ENCODE measurements around the gene MYO3B. TPM values are rescaled to one million over a fixed set of nuclear protein-coding genes. Genes with fewer than 3 reads are reported as not detected.
"Not testable (repeated sequence)": the region's sequence is repeated elsewhere in the genome, so short reads cannot be mapped to it uniquely, and the experiment has no call there.

MYO3B gene
- total RNA-seq, 1 experiment from 2014 or later: 0.50 TPM

DNA sequence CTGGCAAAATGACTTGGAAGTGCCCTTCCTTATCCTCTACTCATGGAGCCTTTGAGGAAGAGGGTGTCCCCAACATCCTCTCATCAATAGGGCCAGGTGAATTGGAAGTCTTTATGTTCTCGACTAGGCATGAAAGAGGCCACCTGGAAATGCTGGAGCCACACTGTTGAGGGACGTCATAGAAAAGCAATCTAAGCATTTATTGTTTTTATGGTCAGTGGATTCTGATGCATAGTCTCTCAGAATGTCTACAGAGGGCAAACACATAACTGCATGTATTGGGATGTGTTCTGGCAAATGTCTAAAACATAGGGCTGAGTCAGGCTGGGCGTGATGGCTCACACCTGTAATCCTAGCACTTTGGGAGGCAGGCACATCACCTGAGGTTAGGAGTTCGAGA is 290.6 kb downstream of the MYO3B start:
- ATAC-seq: no peak
- DNase-seq (ENCODE audit: low spot score): no peak
- ChIA-PET POLR2A (no interaction called here), CTCF (no interaction called here)
- H3K4me3 Mint-ChIP-seq: no peak overlapping the region
- TF ChIP-seq, protein P1, sequence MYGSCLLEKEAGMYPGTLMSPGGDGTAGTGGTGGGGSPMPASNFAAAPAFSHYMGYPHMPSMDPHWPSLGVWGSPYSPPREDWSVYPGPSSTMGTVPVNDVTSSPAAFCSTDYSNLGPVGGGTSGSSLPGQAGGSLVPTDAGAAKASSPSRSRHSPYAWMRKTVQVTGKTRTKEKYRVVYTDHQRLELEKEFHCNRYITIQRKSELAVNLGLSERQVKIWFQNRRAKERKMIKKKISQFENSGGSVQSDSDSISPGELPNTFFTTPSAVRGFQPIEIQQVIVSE (CRISPR knock-in tag; IDR thresholded peaks at IDR 0.05; ENCODE audit: borderline replicate concordance): no peak
- TF ChIP-seq, protein P2, sequence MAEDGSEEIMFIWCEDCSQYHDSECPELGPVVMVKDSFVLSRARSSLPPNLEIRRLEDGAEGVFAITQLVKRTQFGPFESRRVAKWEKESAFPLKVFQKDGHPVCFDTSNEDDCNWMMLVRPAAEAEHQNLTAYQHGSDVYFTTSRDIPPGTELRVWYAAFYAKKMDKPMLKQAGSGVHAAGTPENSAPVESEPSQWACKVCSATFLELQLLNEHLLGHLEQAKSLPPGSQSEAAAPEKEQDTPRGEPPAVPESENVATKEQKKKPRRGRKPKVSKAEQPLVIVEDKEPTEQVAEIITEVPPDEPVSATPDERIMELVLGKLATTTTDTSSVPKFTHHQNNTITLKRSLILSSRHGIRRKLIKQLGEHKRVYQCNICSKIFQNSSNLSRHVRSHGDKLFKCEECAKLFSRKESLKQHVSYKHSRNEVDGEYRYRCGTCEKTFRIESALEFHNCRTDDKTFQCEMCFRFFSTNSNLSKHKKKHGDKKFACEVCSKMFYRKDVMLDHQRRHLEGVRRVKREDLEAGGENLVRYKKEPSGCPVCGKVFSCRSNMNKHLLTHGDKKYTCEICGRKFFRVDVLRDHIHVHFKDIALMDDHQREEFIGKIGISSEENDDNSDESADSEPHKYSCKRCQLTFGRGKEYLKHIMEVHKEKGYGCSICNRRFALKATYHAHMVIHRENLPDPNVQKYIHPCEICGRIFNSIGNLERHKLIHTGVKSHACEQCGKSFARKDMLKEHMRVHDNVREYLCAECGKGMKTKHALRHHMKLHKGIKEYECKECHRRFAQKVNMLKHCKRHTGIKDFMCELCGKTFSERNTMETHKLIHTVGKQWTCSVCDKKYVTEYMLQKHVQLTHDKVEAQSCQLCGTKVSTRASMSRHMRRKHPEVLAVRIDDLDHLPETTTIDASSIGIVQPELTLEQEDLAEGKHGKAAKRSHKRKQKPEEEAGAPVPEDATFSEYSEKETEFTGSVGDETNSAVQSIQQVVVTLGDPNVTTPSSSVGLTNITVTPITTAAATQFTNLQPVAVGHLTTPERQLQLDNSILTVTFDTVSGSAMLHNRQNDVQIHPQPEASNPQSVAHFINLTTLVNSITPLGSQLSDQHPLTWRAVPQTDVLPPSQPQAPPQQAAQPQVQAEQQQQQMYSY (CRISPR knock-in tag; IDR thresholded peaks at IDR 0.05): no peak
- TF ChIP-seq, protein P3, sequence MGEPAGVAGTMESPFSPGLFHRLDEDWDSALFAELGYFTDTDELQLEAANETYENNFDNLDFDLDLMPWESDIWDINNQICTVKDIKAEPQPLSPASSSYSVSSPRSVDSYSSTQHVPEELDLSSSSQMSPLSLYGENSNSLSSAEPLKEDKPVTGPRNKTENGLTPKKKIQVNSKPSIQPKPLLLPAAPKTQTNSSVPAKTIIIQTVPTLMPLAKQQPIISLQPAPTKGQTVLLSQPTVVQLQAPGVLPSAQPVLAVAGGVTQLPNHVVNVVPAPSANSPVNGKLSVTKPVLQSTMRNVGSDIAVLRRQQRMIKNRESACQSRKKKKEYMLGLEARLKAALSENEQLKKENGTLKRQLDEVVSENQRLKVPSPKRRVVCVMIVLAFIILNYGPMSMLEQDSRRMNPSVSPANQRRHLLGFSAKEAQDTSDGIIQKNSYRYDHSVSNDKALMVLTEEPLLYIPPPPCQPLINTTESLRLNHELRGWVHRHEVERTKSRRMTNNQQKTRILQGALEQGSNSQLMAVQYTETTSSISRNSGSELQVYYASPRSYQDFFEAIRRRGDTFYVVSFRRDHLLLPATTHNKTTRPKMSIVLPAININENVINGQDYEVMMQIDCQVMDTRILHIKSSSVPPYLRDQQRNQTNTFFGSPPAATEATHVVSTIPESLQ (CRISPR knock-in tag; IDR thresholded peaks at IDR 0.05): no peak
- TF ChIP-seq KAT7 (CRISPR knock-in tag; IDR thresholded peaks at IDR 0.05; ENCODE audit: borderline replicate concordance) (no peak), FOXJ3 (CRISPR knock-in tag; IDR thresholded peaks at IDR 0.05; ENCODE audit: borderline replicate concordance) (no peak), CREM (CRISPR knock-in tag; IDR thresholded peaks at IDR 0.05) (no peak), ELF4 (CRISPR knock-in tag; IDR thresholded peaks at IDR 0.05; ENCODE audit: low read depth) (no peak), ZNF263 (CRISPR knock-in tag; IDR thresholded peaks at IDR 0.05; ENCODE audit: low read depth) (no peak), ZNF423 (CRISPR knock-in tag; IDR thresholded peaks at IDR 0.05) (no peak), IRF2 (CRISPR knock-in tag; IDR thresholded peaks at IDR 0.05; ENCODE audit: borderline replicate concordance, low read depth) (no peak), FOXP1 (CRISPR knock-in tag; IDR thresholded peaks at IDR 0.05; ENCODE audit: borderline replicate concordance) (no peak)
- TF ChIP-seq, protein P4, sequence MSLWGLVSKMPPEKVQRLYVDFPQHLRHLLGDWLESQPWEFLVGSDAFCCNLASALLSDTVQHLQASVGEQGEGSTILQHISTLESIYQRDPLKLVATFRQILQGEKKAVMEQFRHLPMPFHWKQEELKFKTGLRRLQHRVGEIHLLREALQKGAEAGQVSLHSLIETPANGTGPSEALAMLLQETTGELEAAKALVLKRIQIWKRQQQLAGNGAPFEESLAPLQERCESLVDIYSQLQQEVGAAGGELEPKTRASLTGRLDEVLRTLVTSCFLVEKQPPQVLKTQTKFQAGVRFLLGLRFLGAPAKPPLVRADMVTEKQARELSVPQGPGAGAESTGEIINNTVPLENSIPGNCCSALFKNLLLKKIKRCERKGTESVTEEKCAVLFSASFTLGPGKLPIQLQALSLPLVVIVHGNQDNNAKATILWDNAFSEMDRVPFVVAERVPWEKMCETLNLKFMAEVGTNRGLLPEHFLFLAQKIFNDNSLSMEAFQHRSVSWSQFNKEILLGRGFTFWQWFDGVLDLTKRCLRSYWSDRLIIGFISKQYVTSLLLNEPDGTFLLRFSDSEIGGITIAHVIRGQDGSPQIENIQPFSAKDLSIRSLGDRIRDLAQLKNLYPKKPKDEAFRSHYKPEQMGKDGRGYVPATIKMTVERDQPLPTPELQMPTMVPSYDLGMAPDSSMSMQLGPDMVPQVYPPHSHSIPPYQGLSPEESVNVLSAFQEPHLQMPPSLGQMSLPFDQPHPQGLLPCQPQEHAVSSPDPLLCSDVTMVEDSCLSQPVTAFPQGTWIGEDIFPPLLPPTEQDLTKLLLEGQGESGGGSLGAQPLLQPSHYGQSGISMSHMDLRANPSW (CRISPR knock-in tag; conservative IDR thresholded peaks at IDR 0.05; ENCODE audit: low read depth): no peak
- TF ChIP-seq, protein P5, sequence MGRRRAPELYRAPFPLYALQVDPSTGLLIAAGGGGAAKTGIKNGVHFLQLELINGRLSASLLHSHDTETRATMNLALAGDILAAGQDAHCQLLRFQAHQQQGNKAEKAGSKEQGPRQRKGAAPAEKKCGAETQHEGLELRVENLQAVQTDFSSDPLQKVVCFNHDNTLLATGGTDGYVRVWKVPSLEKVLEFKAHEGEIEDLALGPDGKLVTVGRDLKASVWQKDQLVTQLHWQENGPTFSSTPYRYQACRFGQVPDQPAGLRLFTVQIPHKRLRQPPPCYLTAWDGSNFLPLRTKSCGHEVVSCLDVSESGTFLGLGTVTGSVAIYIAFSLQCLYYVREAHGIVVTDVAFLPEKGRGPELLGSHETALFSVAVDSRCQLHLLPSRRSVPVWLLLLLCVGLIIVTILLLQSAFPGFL (CRISPR knock-in tag; IDR thresholded peaks at IDR 0.05; ENCODE audit: borderline replicate concordance): no peak
- TF ChIP-seq, protein P6, sequence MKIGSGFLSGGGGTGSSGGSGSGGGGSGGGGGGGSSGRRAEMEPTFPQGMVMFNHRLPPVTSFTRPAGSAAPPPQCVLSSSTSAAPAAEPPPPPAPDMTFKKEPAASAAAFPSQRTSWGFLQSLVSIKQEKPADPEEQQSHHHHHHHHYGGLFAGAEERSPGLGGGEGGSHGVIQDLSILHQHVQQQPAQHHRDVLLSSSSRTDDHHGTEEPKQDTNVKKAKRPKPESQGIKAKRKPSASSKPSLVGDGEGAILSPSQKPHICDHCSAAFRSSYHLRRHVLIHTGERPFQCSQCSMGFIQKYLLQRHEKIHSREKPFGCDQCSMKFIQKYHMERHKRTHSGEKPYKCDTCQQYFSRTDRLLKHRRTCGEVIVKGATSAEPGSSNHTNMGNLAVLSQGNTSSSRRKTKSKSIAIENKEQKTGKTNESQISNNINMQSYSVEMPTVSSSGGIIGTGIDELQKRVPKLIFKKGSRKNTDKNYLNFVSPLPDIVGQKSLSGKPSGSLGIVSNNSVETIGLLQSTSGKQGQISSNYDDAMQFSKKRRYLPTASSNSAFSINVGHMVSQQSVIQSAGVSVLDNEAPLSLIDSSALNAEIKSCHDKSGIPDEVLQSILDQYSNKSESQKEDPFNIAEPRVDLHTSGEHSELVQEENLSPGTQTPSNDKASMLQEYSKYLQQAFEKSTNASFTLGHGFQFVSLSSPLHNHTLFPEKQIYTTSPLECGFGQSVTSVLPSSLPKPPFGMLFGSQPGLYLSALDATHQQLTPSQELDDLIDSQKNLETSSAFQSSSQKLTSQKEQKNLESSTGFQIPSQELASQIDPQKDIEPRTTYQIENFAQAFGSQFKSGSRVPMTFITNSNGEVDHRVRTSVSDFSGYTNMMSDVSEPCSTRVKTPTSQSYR (CRISPR knock-in tag; IDR thresholded peaks at IDR 0.05): no peak
- TF ChIP-seq, protein P7, sequence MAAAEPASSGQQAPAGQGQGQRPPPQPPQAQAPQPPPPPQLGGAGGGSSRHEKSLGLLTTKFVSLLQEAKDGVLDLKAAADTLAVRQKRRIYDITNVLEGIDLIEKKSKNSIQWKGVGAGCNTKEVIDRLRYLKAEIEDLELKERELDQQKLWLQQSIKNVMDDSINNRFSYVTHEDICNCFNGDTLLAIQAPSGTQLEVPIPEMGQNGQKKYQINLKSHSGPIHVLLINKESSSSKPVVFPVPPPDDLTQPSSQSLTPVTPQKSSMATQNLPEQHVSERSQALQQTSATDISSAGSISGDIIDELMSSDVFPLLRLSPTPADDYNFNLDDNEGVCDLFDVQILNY (CRISPR knock-in tag; IDR thresholded peaks at IDR 0.05): no peak
- H3K27me3 Mint-ChIP-seq (ENCODE audit: low read depth): no peaks in the 10 kb centered on the region; the same call in 1 of the 2 replicates
- H3K4me1 Mint-ChIP-seq: peaks cover 18% of the 10 kb centered on the region
- no peak overlapping the region for H3K27ac Mint-ChIP-seq
- H3K9me3 Mint-ChIP-seq: peaks cover 8% of the 10 kb centered on the region
- no peaks in the 10 kb centered on the region; the same call in 1 of the 2 replicates for H3K36me3 Mint-ChIP-seq

DNA sequence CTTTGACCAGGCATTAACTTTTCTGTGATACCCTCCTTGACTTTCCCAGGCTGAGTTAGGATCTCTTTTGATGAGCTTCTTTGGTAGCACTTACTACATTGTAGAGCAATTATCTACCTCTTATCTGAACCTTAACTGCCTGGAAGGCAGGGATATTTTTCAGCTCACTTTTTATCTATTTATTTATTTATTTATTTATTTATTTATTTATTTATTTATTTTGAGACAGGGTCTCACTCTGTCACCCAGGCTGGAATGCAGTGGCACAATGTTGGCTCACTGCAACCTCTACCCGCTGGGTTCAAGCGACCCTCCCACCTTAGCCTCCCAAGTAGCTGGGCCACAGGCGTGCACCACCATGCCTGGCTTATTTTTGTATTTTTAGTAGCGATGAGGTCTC is 294.6 kb downstream of the MYO3B start:
- CTCF ChIA-PET: interaction anchor here (1.7 kb wide), 1 partner anchor 344 kb away, joined by 4 read pairs; the partner anchor contains the start of gene GAD1
- not testable (repeated sequence) for DNase-seq (ENCODE audit: low spot score)

More for the DNA sequence above, 294.6 kb downstream of the MYO3B start:
- Mint-ChIP-seq H3K4me1 (peaks cover 20% of the 10 kb centered on the region), H3K9me3 (peaks cover 12% of the 10 kb centered on the region)
- H3K4me3 Mint-ChIP-seq; H3K36me3 Mint-ChIP-seq; H3K27ac Mint-ChIP-seq; H3K27me3 Mint-ChIP-seq (ENCODE audit: low read depth); ATAC-seq: not testable (repeated sequence)
- POLR2A ChIA-PET: interaction anchor here (0.7 kb wide), 1 partner anchor 13 kb away, joined by 3 read pairs; no protein-coding TSS in a partner anchor

Data from WTC11 (cell line).